Stimulated activated CD8-positive, alpha-beta memory T cell treated with anti-CD3 and anti-CD28 coated beads, Interleukin-15, amount 100 ng/mL, for 48 hours (primary cell): ENCODE measurements around the gene DOCK4.

Experiments used
- DNase-seq, 2 donors: peaks; one replicate each; pipeline ENCODE4 v3.0.0-alpha.2; 2020; ENCODE audit warnings: low read depth in 2 of 2

The DOCK4 gene

GRCh38 chr7:111823826-111824225 lies 382.4 kb downstream of the DOCK4 start:
- no peak for DNase-seq

DNA sequence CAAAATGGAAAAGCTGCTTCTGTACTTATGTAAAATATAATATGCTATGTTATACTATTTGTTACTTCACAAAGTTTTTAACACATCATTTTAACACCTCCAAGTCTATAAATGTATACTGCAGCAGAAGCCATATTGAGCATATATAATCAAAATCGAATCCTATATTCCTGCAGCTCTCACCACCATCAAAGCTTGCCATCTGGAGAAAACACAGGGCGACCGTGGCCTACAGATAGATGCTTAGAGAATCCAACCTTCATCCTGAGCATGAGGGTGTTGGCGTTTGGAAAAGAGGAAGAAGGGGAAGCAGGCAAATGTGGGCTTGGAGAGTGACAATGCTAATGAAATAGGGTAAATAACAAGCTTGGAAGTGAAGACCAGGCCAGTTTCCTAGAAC lies 385.2 kb downstream of the DOCK4 start:
- DNase-seq, result no peak

DNA sequence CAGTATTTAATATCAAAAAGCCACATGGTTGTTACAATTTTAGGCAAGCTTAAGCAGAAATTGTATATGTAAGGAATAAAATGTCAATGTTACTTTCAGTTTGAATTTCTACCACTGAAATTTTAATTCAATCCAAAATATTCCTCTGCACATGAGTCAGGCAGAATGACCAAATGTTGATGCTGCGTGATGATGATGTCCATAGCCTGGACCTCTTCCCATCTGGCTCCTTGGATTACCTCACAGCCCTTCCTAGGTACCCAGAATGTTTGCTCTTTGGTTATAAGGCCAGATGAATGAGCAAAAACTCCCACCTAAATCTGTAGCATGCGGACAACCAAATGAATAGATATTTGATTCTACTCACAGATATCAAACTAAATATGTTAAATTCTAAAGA lies 385.6 kb downstream of the DOCK4 start:
- no peak for DNase-seq

GRCh38 chr7:111820121-111820520 lies 386.1 kb downstream of the DOCK4 start:
- no peak for DNase-seq

GRCh38 chr7:111815354-111815753 lies 390.8 kb downstream of the DOCK4 start:
- DNase-seq, result no peak

GRCh38 chr7:111813306-111813705 lies 392.9 kb downstream of the DOCK4 start:
- no peak for DNase-seq

- no peak for DNase-seq
Observed at GRCh38 chr7:111806232-111806631, 400.0 kb downstream of the DOCK4 start.

GRCh38 chr7:111803015-111803758 lies 403.0 kb downstream of the DOCK4 start:
- DNase-seq, result no peak

DNA sequence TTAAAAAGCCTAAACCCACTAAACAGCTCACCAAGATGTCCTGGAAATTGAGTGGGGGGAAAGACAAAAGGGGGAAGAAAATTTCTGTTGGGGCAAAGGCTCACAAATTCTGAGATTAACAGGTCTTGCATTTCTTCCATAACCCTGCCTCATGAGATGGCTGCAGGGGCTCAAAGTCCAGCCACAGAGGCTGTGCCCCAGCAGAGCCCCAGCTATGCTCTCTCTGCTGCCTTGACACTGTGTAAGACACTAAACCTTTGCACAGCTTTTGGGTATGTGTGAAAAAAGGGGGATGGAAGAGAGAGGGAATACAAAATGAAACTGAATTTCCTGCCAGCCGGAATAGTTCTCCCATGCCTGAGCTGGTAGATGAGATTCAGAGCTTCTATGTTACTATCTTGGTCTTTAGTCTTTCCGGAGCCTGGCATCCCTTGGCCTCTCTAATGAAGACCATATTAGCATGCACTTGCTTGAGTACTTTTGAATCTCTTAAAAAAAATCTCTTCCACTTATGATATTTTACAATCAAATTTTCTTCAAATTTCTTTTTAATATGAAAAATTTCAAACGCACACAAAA lies 403.9 kb downstream of the DOCK4 start:
- no peak for DNase-seq

- no peak for DNase-seq
Observed at GRCh38 chr7:111801277-111801676, 404.9 kb downstream of the DOCK4 start.

DNA sequence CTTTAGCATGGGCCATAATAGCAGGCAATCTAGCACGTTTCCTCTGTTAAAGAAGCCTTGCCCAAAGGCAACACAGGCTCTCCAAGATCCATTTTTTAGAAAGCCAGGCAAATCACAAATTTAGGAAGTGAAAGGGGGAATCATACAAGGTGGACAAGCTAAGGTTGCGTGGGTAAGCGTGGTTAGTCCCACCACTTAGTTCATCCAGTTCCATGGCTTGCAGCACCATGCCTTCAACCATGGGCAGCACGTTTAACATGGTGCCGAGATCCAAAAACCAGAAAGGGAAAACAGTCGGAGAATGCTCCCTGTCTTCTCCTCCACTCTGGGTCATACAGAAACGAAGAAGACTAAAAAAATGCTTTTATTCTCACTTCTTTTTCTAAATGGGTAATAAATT lies 409.5 kb downstream of the DOCK4 start:
- DNase-seq, result no peak

GRCh38 chr7:111789870-111790269 lies 416.3 kb downstream of the DOCK4 start:
- DNase-seq, result no peak

DNA sequence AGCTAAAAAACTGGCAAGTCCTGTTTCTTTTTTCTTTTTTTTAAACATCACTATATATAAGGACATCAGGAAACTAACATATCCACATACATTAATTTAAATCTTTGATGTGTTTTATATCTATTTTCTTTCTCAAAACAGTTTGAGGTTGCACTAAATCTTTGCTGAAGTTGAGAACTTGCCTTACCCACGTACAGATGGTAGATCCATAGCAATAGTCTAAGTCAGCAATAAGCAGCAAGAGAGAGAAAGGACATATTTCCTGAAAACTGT lies 417.2 kb downstream of the DOCK4 start:
- DNase-seq, result no peak

- no peak for DNase-seq
Observed at GRCh38 chr7:111788286-111789047, 417.7 kb downstream of the DOCK4 start.

DNA sequence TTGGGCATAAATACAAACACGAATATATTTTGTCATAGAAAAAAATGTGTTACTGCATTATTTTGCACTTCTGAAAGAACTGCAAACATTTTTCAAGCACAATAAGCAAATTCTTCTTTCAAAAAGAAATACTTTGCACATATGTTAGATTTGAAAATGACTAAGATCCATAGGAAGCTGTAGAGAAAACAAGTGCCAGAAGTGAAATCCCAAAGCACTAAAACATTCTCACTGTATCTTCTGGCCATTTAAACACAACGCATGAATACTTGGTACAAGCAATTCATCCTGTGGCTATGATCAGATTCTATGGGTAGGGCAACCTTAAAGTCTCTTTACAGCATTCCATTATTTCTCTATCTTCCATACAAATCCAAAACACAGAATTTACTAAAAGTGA lies 418.5 kb downstream of the DOCK4 start:
- no peak for DNase-seq

DNA sequence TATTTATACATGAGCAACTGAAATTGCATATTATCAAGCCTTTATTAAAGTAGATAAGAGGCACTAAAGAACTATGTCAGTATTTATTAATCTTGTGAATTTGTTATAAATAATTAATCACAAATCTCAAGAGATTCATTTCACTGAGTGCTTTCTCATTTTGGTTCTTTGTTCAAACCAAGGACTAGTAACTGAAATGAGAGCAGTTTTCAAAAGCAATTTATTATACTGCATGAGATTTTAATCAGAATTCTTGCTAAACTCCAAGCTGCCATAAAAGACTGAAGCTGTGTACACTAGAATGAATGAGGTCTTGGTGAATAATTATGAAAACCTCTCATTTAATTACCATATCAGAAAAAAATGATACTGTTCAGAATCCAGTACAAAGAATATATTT lies 419.1 kb downstream of the DOCK4 start:
- DNase-seq, result no peak

GRCh38 chr7:111785076-111785475 lies 421.1 kb downstream of the DOCK4 start:
- DNase-seq, result no peak

DNA sequence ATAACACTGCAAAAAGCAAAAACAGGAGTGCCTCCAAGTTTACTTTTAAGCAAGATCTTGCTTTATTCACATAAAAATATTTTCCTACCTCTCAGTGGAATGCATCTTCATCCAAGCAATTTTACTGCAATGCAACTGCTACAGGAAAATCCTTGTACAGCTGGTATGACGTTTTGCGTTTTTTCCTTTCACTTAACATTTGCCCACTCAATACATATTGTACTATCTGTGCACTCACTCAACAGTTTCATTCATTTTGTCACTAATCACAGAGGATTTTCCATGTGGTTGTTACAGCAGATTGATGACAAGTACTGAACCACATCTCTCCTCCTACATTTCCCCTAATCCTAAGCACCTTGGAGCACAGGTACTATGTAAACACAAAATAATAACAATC lies 421.9 kb downstream of the DOCK4 start:
- no peak for DNase-seq

- no peak for DNase-seq
Observed at GRCh38 chr7:111783854-111784253, 422.3 kb downstream of the DOCK4 start.

GRCh38 chr7:111780527-111780926 lies 425.7 kb downstream of the DOCK4 start:
- DNase-seq, result no peak

DNA sequence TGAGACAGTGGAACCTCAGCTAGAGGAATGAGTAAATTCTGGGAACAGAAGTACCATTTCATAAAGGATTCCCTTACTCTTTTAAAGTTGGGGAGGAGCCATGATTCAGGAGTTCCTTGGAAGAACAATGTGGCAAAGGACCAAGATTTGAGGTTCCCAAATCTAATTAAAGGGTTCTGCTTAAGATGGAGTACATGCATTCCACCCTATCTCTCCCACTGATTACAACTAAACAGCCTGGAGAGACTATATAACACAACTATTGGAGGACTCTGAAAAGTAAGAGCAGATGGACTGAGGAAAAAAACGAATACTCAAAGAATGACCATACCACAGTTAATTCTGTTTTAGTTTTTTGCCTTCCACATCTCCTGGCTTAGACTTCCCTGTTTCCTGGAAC lies 431.0 kb downstream of the DOCK4 start:
- no peak for DNase-seq

DNA sequence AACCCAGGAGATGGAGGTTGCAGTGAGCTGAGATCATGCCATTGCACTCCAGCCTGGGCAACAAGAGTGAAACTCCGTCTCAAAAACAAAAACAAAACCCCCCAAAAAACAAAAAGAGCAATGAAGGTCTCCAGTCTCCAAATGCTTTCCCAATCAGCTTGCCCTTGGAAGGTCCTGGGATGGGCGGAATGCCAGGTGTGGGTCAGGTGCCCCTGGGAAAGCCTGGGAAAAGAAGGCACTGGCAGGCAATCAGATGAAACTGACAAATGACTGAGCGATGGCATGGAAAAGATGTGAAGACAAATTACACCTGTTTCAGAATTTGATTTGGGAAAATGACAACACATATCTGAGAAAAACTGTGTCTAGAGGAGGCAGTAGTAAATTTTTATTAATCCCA lies 433.5 kb downstream of the DOCK4 start:
- no peak for DNase-seq

DNA sequence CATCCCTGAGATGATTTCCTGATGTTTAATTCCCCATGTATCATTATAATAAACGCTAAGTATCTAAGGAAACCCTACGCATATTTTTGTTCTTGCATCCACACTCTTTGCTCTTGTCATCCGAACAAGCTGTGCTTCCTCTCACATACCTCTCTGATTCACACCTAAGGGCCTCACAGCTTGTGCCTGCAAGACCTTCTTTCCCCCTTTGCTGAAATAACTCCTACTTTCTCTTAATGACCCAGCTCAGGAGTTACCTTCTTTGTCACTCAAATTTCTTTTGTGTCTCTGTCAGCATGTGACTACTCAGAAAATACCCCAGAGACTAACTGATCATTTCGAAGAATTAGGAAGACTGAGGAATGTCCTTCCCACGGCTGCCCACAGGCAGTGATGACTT lies 434.6 kb downstream of the DOCK4 start:
- no peak for DNase-seq
